ENCODE data around the gene LILRB5.

GRCh38 chr19:54209058-54209810, 47.8 kb downstream of the LILRB5 start:
- TF ChIP-seq CTCF (IDR thresholded peaks at IDR 0.05): no peak
- TF ChIP-seq POLR2A (IDR thresholded peaks at IDR 0.05): no peak
